SK-N-SH (cell line): ENCODE results near the gene NOL4L. TPM values are rescaled to one million over a fixed set of nuclear protein-coding genes. Genes with fewer than 3 reads are reported as not detected.

Experiments
- CTCF ChIA-PET: fragments of 300-600, 350-600 bp; formaldehyde crosslinking; extraction: SDS; loops from one replicate; lab custom pipeline; 2021; lab: Yijun Ruan, JAX
- POLR2A ChIA-PET: fragments of 350-600 bp; sonication (Branson Sonifier 250); formaldehyde crosslinking; extraction: SDS; loops from one replicate; lab custom pipeline; 2020; ENCODE audit warnings: antibody characterized with exemption, inconsistent platforms; lab: Yijun Ruan, JAX
- DNase-seq: peaks from one replicate; pipeline ENCODE4 v3.0.0; 2012
- H2AFZ ChIP-seq: fragments of 200-600 bp; sonication (generic); 2 replicates; pipeline ENCODE4 v1.8.1; 2016; ENCODE audit warnings: antibody characterized with exemption, mild to moderate bottlenecking, low read depth
- H3F3A ChIP-seq: fragments of 200-600 bp; sonication (generic); replicated peaks from 2 replicates; pipeline ENCODE3; 2016; ENCODE audit warnings: antibody characterized with exemption, mild to moderate bottlenecking; ENCODE audit not compliant: insufficient read depth
- H3K27ac ChIP-seq, 2 experiments: fragments of 200-500 bp in 1 of 2; fragments of 200-600 bp in 1 of 2; sonication (Bioruptor generic) in 1 of 2; sonication (generic), shearing (Covaris generic) in 1 of 2; 2 replicates each; pipeline versions ENCODE4 v1.5.1 to v1.6.1; 2014 to 2016; ENCODE audit warnings: low read depth in 2 of 2, inconsistent platforms in 1 of 2, low read length in 1 of 2, mild to moderate bottlenecking in 1 of 2, mixed read lengths in 1 of 2
- H3K27me3 ChIP-seq: fragments of 200-600 bp; sonication (generic), shearing (Covaris generic); 2 replicates; pipeline ENCODE4 v1.6.1; 2016; ENCODE audit warnings: mixed run types; ENCODE audit not compliant: insufficient read depth
- H3K36me3 ChIP-seq, 2 experiments: fragments of 200-500 bp in 1 of 2; fragments of 200-600 bp in 1 of 2; sonication (Bioruptor generic) in 1 of 2; sonication (generic) in 1 of 2; replicated peaks in 1 of 2; 2 replicates each; pipeline versions ENCODE3 to v1.5.1; 2014 to 2016; ENCODE audit warnings: low read length in 1 of 2, mild to moderate bottlenecking in 1 of 2; ENCODE audit not compliant: insufficient read depth in 2 of 2, control insufficient read depth in 1 of 2
- H3K4me1 ChIP-seq, 2 experiments: fragments of 200-500 bp in 1 of 2; fragments of 200-600 bp in 1 of 2; sonication (Bioruptor generic) in 1 of 2; sonication (generic), shearing (Covaris generic) in 1 of 2; 2 replicates each; pipeline versions ENCODE4 v1.5.1 to v1.6.1; 2014 to 2016; ENCODE audit warnings: low read depth in 1 of 2, low read length in 1 of 2, mixed run types in 1 of 2; ENCODE audit not compliant: insufficient read depth in 2 of 2, control insufficient read depth in 1 of 2
- H3K4me2 ChIP-seq: fragments of 200-600 bp; sonication (generic), shearing (Covaris generic); 2 replicates; pipeline ENCODE4 v1.6.1; 2017; ENCODE audit warnings: mixed run types
- H3K4me3 ChIP-seq, 2 experiments: fragments of 200-500 bp in 1 of 2; fragments of 200-600 bp in 1 of 2; sonication (Bioruptor generic) in 1 of 2; sonication (generic), shearing (Covaris generic) in 1 of 2; 2 replicates each; pipeline versions ENCODE4 v1.5.1 to v1.8.1; 2014 to 2016; ENCODE audit warnings: low read depth in 2 of 2, inconsistent platforms in 1 of 2, low read length in 1 of 2, mild to moderate bottlenecking in 1 of 2, mixed read lengths in 1 of 2, moderate library complexity in 1 of 2
- H3K79me2 ChIP-seq: fragments of 200-600 bp; sonication (generic); 2 replicates; pipeline ENCODE4 v1.8.1; 2017; ENCODE audit warnings: mild to moderate bottlenecking; ENCODE audit not compliant: insufficient read depth
- H3K9ac ChIP-seq: fragments of 200-600 bp; sonication (generic); 2 replicates; pipeline ENCODE4 v1.6.1; 2017; ENCODE audit warnings: mixed run types
- H3K9me2 ChIP-seq: fragments of 200-600 bp; sonication (generic); 2 replicates; pipeline ENCODE4 v1.6.1; 2017; ENCODE audit warnings: mixed run types
- H3K9me3 ChIP-seq: fragments of 200-600 bp; sonication (generic); 2 replicates; pipeline ENCODE4 v1.6.1; 2017; ENCODE audit warnings: mixed run types, mild to moderate bottlenecking, moderate library complexity
- H4K20me1 ChIP-seq: fragments of 200-600 bp; sonication (generic); 2 replicates; pipeline ENCODE4 v1.6.1; 2017; ENCODE audit warnings: mild to moderate bottlenecking, mixed run types; ENCODE audit not compliant: insufficient read depth
- CHD2 ChIP-seq: fragments of 150-350 bp; IDR thresholded peaks from 2 replicates; pipeline ENCODE4 v1.6.1; 2018; ENCODE audit warnings: low read length; ENCODE audit not compliant: partially characterized antibody
- CTCF ChIP-seq: fragments of 200-600 bp; sonication (generic); IDR thresholded peaks from 2 replicates; pipeline ENCODE4 v1.6.1; 2017; ENCODE audit warnings: antibody characterized with exemption, mild to moderate bottlenecking, moderate library complexity
- EP300 ChIP-seq, 2 experiments: IDR thresholded peaks; 2 replicates each; pipeline versions ENCODE4 v1.4.0 to v1.6.1; 2012; ENCODE audit warnings: borderline replicate concordance in 1 of 2, low read depth in 1 of 2, low read length in 1 of 2
- EZH2phosphoT487 ChIP-seq: fragments of 200-600 bp; sonication (generic); IDR thresholded peaks from 2 replicates; pipeline ENCODE4 v1.6.1; 2017; ENCODE audit warnings: low read depth, mixed run types, mild to moderate bottlenecking, antibody characterized with exemption, moderate library complexity, borderline replicate concordance
- FOXJ3 ChIP-seq: sonication (generic); formaldehyde crosslinking; IDR thresholded peaks from 2 replicates; pipeline ENCODE4 v1.5.1; 2020; ENCODE audit warnings: mild to moderate bottlenecking, missing genetic modification reagents
- FOXM1 ChIP-seq: IDR thresholded peaks from 2 replicates; pipeline ENCODE4 v1.4.0; 2012; ENCODE audit warnings: low read depth, mild to moderate bottlenecking
- IRF3 ChIP-seq: fragments of 150-350 bp; IDR thresholded peaks from 2 replicates; pipeline ENCODE4 v1.6.1; 2016; ENCODE audit warnings: mild to moderate bottlenecking, low read depth, low read length
- MEF2A ChIP-seq: IDR thresholded peaks from 2 replicates; pipeline ENCODE4 v1.4.0; 2012; ENCODE audit warnings: low read depth, borderline replicate concordance
- MXI1 ChIP-seq: IDR thresholded peaks from 2 replicates; pipeline ENCODE4 v1.6.1; 2012; ENCODE audit warnings: mild to moderate bottlenecking, low read depth, low read length, improper control_type of control experiment
- NFIC ChIP-seq: IDR thresholded peaks from 2 replicates; pipeline ENCODE4 v1.4.0; 2012; ENCODE audit warnings: borderline replicate concordance
- NRF1 ChIP-seq: IDR thresholded peaks from 2 replicates; pipeline ENCODE4 v1.6.1; 2012; ENCODE audit warnings: low read depth, mild to moderate bottlenecking, low read length
- PBX3 ChIP-seq: IDR thresholded peaks from 2 replicates; pipeline ENCODE4; 2012
- POLR2AphosphoS5 ChIP-seq: IDR thresholded peaks from 2 replicates; pipeline ENCODE4 v1.6.1; 2012; ENCODE audit warnings: low read depth, low read length
- RAD21 ChIP-seq: IDR thresholded peaks from 2 replicates; pipeline ENCODE4 v1.6.1; 2012; ENCODE audit warnings: mild to moderate bottlenecking, low read length
- REST ChIP-seq: IDR thresholded peaks from 2 replicates; pipeline ENCODE4 v1.6.1; 2012; ENCODE audit warnings: mild to moderate bottlenecking, low read depth, low read length, moderate library complexity
- RFX5 ChIP-seq: IDR thresholded peaks from 2 replicates; pipeline ENCODE4 v1.6.1; 2012; ENCODE audit warnings: mild to moderate bottlenecking, improper control_type of control experiment, low read length
- SIN3A ChIP-seq: IDR thresholded peaks from 2 replicates; pipeline ENCODE4 v1.6.1; 2012; ENCODE audit warnings: low read depth, mild to moderate bottlenecking, low read length, moderate library complexity, borderline replicate concordance
- TAF1 ChIP-seq: IDR thresholded peaks from 2 replicates; pipeline ENCODE4 v1.6.1; 2012; ENCODE audit warnings: low read depth, mild to moderate bottlenecking, low read length, moderate library complexity, borderline replicate concordance
- USF1 ChIP-seq: IDR thresholded peaks from 2 replicates; pipeline ENCODE4 v1.4.0; 2012; ENCODE audit warnings: low read depth, borderline replicate concordance
- YY1 ChIP-seq: IDR thresholded peaks from 2 replicates; pipeline ENCODE4 v1.4.0; 2012; ENCODE audit warnings: low read depth, mild to moderate bottlenecking
- whole genome bisulfite sequencing: methylation state at CpG from one replicate; pipeline ENCODE4 v1.1.6; 2017; ENCODE audit warnings: low lambda C conversion rate; 5-methylcytosine and 5-hydroxymethylcytosine counted together
- polyA plus RNA-seq, 3 experiments: library from polyadenylated mRNA; depleted of rRNA; stranded (reverse); fragments of >200 nt; gene quantifications; 2 replicates each; pipeline ENCODE4 v1.2.3, GENCODE V29; 2012

NOL4L gene
- polyA plus RNA-seq, 1 of the 3 experiments (the other 2 are of a cell fraction), result 14.3 TPM

- Histone ChIP-seq H3K9me3 (no peaks in the 10 kb centered on the region), H3K4me3 (no peak overlapping the region), H3K4me2 (no peak overlapping the region), H3F3A (no peaks in the 10 kb centered on the region), H3K9me2 (no peaks in the 10 kb centered on the region), H3K27me3 (no peaks in the 10 kb centered on the region), H3K27ac (no peak overlapping the region), H4K20me1 (peaks cover 32% of the 10 kb centered on the region), H3K4me1 (no peaks in the 10 kb centered on the region), H3K9ac (no peak overlapping the region), H2AFZ (no peak overlapping the region), H3K36me3 (peaks cover 55 to 66% of the 10 kb centered on the region in 2 experiments), H3K79me2 (peaks cover 46% of the 10 kb centered on the region)
- no peak for TF ChIP-seq MEF2A
- no peak for TF ChIP-seq YY1
- no peak for TF ChIP-seq RAD21
- no peak for TF ChIP-seq PBX3
- TF ChIP-seq NFIC, result no peak
- TF ChIP-seq MXI1, result no peak
- no peak for TF ChIP-seq FOXM1
- no peak for TF ChIP-seq RFX5
- TF ChIP-seq TAF1, result no peak
- TF ChIP-seq USF1, result no peak
- TF ChIP-seq EP300 (IDR thresholded peaks at IDR 0.05; ENCODE audit: borderline replicate concordance in 1 of 2, low read depth in 1 of 2, low read length in 1 of 2), result no peak
- no peak for TF ChIP-seq SIN3A
- no peak for TF ChIP-seq REST
- no peak for TF ChIP-seq POLR2AphosphoS5
- no peak for TF ChIP-seq EZH2phosphoT487
- TF ChIP-seq IRF3, result no peak
- TF ChIP-seq CHD2, result no peak
- no peak for TF ChIP-seq NRF1
- TF ChIP-seq CTCF, result no peak
- TF ChIP-seq FOXJ3 (CRISPR knock-in tag), result no peak
- DNase-seq, result no peak
- POLR2A ChIA-PET, result no interaction called here
- WGBS, result 100% methylated on average over 5 of the region's 7 CpGs
- CTCF ChIA-PET, result interaction anchor here (0.8 to 2.6 kb wide), 2 partner anchors 11 to 168 kb away, joined by 3 to 8 read pairs; no protein-coding TSS in a partner anchor
Measured at GRCh38 chr20:32429343-32429742, 155.8 kb downstream of the NOL4L start.
